Occipital lobe (tissue), 2 donors: ENCODE data around the gene TARDBP. TPM values are rescaled to one million over a fixed set of nuclear protein-coding genes. Genes with fewer than 3 reads are reported as not detected.
"Not testable (repeated sequence)": the region's sequence is repeated elsewhere in the genome, so short reads cannot be mapped to it uniquely, and the experiment has no call there.

Source experiments
- DNase-seq: peaks from one replicate; lab custom pipeline; 2025; lab: John Stamatoyannopoulos, UW
- total RNA-seq: library from RNA; depleted of rRNA; stranded (reverse); fragments of >200 nt; gene quantifications from one replicate; pipeline ENCODE4 v1.2.3, GENCODE V29; 2014

The TARDBP gene
- total RNA-seq, 1 donor from 2014 or later, result 102 TPM

DNA sequence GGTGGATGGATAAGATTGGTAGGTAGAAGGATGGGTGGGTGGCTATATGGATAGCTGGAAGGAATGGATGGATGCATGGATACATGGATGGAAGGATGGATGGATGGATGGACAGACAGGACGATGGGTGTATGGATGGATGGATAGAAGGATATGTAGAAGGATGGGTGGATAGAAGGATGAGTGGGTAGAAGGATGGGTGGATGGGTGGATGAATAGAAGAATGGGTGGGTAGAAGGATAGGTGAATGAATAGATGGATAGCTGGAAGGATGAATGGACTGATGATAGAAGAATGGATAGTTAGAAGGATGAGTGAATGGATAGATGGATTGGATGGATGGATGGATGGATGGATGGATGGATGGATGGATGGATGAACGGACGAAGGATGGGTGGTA, 29.6 kb downstream of the TARDBP start:
- no peak for DNase-seq

DNA sequence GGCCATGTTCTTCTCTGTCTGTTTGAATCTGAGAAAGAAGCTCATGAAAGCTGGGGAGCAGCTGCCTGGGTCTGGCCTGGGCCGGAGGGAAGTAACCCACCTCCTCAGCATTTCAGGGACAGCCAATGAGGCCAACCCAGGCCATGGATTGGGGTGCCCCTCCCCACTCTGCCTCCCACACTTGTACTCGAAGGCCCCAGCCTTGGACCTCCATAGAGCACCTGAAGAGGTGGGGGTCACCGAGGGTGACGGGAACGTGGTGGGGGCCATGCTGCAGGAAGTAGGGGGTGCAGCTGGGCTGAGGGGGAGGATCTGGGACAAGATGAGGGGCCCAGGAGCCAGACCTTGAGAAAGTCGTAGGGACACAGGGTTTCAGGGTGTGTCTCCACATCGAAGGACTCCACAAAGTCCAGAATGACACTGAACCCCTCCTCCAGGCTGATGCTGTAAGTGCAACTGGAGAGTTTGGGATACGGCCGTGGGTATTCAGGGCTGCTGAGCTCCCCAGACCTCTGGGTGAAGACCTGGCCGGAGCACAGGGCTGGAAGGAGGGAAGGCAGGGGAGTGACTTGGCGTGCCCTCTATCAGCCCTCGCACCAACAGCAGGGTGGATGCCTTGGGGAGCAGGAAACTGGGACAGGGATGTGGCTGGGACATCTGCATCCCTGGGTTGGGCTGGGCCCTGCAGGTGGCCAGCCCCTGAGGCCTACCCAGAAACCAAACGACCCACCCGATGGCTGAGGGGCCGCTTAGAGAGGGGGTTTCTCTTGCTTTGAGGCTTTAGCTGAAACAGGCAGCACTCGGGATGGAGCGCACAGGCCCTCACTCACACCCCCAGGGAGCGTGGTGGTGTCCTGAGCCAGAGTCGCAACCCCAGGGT, 30.8 kb downstream of the TARDBP start:
- no peak for DNase-seq

DNA sequence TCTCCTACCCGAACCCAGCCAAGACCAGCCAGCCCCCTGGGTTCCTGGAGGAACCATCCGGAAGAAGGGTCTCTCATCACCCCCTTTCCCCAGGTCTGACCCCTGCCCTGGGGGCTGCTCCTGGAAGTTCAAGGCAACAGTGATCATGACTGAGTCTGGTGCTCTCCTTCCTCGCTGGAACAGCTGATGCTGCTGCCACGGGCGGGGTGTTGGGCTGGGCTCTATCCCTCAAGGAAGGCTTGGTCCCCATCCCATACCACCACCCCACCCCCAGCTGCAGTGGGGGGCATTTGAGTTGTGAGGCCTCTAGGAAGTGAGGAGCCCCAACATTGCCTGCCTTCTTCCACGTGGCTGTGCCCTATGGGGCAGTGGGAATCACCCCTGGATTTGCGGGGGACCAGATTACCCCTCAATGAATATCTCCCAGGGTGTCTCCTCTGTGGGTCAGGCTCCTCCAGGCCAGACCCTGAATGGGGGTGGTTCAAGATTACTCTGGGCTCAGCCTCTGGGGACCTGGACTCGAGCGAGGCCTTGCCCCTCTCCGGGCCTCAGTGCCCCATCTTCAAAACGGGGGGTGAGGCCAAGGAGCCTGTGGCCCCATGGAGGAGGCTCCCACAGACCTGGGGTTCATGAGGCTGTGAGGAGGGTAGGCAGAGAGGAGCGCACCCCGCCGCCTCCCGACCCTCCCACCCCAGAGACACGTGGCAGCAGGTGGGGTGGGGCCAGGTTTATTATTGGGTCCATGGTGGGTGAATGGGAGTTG, 31.8 kb downstream of the TARDBP start:
- no peak for DNase-seq

DNA sequence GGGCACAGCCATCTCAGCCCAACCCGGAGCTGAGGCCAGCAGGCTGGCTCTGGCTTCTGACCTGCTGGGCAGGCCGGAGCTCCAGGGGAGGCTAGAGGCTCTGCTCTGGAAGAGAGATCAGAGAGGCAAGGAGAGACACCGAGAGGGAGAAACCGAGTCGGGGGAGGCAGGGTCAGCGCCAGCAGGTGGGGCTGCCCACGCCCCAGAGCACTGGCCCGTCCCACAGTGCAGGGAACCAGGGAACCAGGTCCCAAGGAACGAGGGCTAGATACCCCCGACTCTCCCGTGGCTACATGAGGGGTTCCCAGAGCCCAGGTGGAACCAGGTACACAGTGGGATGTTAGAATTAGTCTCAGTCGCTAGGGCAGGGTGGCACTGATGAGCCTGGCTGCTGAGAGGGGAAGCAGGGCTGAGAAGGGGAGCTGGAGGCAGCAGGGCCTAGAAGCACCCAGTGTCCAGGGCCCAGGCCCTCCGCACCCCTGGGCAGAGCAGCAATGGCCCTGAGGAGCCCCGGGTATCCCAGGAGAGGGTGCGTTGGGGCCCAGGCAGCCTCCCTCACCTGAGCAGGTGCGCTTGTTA, 32.5 kb downstream of the TARDBP start:
- DNase-seq, result no peak

DNA sequence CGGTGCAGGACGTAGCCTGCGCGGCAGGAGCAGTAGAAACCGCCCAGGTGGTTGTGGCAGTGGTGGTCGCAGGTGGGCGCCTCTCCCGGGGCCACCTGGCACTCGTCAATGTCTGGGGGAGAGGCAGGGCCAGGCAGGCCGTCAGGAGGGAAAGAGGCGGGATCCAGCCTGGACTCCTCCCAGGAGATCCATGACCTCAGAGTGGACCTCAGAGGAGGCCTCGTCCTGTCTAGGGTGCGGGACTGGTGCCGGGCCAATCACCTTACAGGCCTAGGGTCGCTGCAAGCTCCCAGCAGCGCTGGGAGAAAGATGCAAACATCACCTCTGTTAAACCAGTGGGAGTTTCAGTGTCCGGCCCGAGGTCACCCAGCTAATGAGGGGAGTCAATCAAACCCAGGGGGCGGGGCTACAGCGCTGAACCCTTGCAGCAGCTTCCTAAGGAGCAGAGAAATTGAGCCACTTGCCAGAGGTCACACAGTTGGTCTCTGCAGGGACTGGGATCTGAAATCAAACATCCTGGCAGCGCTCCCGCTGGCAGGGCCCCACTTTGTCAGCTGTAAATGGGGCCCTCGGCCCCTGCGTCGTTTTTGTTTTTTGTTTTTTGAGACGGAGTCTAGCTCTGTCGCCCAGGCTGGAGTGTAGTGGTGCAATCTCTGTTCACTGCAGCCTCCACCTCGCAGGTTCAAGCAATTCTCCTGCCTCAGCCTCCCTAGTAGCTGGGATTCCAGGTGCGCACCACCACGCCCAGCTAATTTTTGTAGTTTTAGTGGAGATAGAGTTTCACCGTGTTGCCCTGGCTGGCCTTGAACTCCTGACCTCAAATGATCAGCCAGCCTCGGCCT, 33.2 kb downstream of the TARDBP start:
- no peak for DNase-seq

DNA sequence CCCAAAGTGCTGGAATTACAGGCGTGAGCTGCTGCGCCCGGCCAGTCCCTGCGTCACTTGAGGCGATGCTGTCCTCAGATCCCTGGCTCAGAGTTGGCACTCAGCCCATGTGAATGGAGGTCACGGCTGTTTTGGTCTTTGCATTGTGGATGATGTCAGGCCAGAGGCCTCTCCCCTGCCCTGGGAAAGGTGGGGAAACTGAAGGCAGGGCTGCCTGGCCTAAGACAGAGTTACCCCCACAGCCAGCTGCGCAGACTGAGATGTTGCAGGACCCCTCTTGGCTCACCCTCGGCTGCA, 33.8 kb downstream of the TARDBP start:
- no peak for DNase-seq

DNA sequence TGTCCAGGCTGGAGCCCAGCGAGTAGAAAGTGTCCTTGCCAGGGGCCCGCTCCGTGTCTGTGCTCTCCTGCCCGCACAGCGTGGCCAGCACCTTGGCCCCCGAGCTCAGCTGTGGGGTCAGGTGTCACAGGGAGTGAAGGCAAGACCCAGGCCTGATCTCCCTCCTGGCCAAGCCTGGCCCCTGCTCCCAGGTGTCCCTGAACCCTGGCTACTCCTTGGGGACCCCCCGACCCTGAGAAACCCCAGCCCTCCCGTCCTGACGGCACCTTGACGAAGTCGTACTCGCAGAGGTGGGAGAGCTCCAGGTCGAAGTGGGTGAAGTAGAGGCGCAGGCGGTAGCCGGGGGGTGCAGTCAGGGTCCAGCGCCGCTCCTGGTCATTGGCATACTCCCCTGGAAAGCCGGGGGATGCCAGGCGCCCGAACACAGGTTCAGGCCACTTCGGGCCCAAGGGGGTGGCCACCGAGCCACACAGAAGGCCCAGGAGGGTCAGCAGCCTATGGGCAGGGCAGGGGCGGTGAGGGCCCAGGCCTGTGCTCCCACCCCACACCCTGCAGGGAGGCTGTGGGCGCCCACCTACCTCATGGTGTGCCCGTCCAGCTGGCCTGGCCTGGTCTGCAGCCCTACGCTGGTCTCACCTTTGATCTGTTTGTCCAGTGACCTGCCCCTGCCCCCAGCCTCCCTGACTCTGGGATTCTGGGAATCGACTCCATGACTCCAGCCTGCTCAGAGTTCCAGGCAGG, 34.3 kb downstream of the TARDBP start, which contains the start of gene MASP2:
MASP2 (minus strand) TSS at position 615 of the 741 bp plus-strand sequence; CDS start at position 583, 32 bp downstream.
- DNase-seq, result no peak

DNA sequence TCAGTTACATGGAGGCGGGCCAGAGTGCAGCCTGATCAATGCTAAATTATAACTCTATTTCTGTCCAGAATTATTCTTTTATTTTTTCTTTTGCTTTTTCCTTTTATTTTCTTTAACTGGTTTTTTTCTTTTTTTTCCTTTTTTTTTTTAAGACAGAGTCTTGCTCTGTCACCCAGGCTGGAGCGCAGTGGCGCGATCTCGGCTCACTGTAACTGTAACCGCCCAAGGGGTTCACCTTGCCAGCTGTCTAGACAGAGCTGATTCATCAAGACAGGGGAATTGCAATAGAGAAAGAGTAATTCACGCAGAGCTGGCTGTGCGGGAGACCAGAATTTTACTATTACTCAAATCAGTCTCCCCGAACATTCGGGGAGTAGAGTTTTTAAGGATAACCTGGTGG, 38.7 kb downstream of the TARDBP start:
- DNase-seq, result not testable (repeated sequence)

DNA sequence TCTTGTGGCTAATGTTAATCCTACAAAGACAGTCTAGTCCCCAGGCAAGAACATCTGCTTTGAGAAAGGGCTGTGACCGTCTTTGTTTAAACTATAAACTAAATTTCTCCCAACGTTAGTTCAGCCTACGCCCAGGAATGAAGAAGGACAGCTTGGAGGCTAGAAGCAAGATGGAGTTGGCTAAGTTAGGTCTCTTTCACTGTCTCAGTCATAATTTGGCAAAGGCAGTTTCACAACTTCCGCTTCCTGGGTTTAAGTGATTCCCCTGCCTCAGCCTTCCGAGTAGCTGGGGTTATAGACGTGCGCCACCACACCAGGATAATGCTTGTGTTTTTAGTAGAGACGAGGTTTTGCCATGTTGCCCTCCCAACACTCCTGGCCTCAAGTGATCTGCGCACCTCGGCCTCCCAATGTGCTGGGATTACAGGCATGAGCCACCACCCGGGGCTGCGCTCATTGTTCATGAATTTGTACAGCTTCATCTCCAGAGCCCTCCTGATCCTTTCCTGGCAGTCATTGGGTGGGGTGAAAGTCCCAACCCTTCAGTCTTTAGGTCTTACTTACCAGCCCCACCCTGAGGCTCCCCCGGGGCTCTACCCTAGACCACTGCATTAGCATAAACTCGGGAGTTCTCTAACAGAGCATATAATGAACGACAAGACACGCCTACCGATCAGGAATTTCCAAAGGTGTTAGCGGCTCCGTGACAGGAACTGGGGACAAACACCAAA, 39.5 kb downstream of the TARDBP start:
- no peak for DNase-seq

DNA sequence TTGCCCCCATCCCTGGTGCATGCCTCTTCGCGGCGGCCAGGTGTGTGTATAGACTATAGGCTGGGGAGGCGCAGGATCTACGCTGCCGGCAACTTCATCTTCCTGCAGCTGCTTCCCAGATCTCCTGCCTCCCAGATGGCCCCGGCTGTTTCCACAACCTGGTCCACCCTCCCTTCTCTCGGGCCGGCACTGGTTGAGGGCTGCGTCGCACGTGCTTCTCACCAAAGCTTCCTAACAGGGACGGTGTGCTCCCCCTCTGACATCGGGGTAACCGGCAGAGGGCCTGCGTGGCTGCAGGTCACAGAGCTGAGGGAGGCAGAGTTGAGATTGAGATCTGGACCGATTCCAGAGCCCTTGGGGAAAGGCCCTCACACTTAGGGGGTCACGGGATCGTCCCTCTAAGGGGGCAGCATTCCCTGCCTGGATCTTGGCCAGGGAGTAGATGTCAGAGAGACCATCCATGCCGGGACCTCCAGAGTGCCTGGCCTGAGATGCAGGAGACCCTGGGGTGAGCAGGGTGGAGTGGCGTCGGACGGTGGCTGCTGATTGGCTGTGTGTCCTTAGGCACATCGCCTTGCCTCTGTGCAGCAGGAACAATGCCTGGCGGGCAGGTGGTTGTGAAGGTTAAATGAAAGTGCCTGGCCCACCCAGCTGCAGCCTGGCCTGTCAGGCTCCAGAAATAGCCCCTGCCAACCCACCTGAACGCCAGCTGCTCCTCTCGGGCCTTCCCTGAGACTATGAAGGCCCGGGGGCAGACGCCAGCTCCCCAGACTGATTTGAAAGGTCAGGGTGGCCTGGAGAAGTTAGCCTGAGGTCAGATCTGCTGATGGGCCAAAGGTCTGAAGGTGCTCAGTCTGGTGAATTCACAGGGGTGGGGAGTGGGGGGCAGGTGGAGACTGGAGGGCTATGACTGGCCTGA, 40.6 kb downstream of the TARDBP start:
- no peak for DNase-seq

DNA sequence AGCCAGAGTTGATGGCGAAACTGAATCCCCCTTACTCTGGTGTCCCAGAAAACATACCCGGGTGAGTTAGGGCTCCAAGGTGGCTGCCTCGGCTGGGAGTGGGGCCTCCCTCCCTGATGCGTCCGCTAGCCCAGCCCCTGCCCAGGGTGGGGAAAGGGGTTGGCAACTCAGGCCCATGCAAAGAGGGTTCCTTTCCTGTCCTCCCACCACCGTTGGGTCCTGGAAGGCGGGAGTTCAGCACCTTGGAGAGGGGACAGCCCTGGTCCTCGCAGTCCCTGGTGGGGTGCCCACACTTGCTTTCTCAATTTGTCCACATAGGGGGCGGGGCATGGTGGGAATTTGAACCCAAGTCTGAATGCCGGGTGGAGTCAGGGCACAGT, 41.3 kb downstream of the TARDBP start:
- no peak for DNase-seq

DNA sequence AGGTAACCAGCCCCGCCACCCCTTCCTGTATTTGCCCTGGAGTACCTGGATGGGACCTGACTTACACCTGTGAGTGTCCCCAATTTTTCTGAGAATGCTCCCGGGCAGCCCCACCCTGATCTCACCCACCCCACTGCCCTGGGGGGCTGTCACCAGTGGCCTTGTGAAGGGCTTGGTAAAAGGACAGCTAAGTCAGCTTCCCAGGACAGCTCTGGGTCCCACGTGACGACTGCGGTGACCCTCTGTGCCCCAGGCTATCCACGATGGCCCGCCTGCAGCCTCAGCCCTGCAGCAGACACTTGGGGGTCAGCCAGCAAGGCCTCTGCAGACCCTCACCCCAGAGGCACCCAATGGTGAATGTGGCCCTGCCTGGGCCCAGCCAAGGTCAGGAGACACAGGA, 41.7 kb downstream of the TARDBP start:
- DNase-seq, result no peak

DNA sequence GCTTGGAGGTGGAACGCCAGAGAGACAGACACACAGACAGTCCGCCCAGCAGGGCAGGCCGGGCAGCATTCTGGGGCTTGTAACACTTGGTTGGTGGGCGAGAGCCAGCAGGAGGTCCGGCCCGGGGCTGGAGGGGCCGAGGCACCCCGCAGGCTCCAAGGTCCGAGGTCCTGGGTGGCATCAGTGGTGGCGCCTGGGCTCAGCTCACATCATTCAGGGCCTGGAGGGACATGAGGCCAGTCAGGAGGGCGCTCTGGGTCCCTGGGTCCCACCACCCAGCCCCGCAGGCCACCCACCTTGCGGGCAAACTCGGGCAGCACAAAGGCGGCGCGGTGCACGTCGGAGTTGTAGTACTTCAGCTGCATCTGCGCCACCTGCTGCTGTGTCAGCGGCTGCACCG, 42.2 kb downstream of the TARDBP start:
- no peak for DNase-seq

DNA sequence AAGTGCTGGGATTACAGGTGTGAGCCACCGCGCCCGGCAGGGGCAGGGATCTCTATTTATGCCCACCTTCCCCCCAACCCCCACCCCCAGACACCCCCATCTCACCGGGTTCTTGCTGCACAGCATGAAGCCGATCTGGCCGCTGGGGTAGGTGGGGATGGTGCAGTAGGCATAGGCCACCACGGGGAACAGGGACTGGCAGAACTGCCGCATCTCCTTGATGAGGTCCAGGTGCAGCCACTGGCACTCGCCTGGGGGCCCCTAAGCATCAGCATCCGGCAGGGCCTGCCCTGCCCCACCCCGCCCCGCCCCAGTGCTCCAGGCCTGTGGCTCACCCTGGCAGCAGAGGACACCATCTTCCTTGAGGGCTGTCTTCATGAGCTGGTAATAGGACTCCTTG, 43.2 kb downstream of the TARDBP start:
- no peak for DNase-seq

DNA sequence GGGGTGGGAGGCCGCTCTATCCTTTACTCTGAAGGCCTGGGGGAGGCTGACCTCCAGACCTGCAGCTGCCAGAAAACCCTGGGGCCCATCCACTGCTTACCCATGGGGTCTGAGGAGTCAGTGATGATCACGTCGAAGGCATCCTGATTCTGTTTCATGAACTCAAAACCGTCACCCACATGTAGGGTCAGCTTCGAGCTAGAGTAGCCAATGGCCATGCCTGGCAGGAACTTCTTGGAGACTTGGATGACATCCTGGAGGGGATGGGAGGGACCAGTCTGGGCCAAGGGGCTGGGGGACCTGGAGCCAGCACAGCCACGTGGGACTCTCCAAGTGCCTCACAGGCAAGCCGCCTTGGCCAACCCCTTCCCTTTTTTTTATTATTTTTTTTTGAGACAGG, 44.0 kb downstream of the TARDBP start:
- DNase-seq, result no peak

DNA sequence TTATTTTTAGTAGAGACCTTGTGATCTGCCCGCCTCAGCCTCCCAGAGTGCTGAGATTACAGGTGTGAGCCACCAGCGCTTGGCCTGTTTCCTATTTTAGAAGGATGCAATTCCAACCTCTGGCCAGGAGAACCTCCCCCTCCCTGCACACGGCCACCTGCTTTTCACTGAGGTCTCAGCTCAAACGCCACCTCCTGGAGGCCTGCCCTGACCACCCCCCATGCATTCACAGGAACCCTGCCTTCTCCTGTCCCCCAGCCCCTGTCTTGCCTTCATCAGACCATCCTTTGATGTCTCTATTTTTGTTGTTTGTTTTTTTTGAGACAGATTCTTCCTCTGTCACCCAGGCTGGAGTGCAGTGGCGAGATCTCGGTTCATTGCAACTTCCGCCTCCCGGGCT, 45.0 kb downstream of the TARDBP start:
- DNase-seq, result no peak

DNA sequence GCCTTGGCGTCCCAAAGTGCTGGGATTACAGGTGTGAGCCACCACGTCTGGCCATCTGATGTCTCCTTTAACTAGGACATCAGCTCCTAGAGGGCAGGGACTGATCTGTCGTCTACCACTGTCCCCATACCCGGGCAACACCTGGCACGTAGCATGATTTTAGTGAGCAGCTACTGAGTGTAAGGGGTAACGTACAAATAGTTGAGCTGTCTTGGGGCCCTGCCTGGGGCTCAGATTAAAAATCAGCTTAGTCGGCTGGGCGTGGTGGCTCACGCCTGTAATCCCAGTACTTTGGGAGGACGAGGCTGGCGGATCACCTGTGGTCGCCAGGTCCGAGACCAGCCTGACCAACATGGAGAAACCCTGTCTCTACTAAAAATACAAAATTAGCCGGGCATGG, 45.6 kb downstream of the TARDBP start:
- no peak for DNase-seq

DNA sequence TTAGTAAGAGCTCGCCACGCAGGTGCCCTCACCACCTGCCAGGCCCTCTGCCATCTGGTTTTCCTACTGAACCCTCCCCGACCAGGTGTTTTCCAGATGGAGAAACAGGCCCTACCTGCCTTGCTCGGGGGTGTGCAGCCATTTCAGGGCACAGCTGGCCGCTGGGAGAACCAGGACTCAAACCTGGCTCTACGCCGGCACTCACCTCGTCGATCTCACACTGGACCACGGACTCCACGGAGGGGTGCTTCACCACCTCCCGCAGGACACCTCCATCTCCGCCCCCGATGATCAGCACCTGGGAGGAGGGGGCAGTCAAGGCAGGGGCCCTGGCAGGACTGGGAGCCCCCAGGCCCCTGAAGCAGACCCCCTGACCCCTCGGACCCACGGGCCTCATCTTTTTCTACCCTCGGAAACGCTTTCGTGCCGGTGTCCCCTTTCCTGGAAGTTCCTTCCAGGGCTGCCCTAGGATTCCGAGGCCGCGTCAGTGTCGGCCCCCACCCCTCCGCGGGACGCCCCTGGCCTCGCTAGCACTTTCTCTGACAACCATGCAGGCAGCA, 46.2 kb downstream of the TARDBP start:
- DNase-seq, result no peak
